ENCODE measurements around the gene KRTAP5-10.
"Not testable (repeated sequence)": the region's sequence is repeated elsewhere in the genome, so short reads cannot be mapped to it uniquely, and the experiment has no call there.

Gene KRTAP5-10

DNA sequence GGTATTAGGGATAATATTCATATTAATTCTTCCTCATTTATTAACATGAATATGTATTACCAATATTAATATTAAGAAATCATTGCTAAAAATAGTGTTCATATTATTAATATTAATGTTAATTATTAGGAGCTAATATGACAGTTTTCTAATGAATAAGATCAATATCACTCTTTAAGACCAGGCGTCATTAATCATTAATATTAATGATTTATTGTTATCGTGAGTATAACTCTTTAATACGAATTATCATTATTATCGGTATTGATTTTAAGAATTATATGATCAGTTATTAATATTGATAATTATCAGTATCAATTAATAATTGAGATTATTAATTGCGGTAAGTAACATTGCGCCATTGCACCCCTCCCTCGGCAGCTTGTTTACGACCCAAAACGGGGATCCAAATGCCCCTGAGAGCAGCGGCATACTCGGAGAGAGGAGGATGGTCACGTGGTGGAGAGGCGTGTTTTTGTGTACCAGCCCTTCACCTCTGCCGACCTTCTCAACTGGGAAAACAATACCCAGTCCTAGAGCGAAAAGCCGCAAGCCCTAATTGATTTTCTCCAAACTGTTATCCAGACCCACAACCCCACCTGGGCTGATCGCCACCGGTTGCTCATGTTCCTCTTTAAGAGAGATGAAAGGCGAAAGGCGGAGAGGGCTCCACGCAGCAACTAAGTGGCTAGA is 46.0 kb downstream of the KRTAP5-10 start:
- H3K4me3 ChIP-seq; DNase-seq (ENCODE audit: low spot score); H3K27ac ChIP-seq: not testable (repeated sequence)

DNA sequence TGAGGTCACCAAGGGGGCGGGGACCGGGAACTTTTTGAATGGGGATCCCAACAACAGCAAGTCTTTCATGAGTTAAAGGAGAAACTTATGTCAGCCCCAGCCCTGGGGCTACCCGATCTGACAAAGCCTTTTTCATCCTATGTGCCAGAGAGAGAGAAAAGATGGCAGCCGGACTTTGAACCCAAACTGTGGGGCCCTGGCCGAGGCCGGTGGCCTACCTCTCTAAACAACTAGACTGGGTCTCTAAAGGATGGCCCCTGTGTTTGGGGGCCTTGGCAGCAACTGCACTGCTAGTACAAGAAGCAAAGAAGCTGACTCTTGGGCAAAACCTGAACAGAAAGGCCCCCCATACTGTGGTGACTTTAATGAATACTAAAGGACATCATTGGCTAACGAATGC is 48.6 kb downstream of the KRTAP5-10 start:
- not testable (repeated sequence) for DNase-seq (ENCODE audit: low spot score); H3K27ac ChIP-seq; H3K4me3 ChIP-seq

DNA sequence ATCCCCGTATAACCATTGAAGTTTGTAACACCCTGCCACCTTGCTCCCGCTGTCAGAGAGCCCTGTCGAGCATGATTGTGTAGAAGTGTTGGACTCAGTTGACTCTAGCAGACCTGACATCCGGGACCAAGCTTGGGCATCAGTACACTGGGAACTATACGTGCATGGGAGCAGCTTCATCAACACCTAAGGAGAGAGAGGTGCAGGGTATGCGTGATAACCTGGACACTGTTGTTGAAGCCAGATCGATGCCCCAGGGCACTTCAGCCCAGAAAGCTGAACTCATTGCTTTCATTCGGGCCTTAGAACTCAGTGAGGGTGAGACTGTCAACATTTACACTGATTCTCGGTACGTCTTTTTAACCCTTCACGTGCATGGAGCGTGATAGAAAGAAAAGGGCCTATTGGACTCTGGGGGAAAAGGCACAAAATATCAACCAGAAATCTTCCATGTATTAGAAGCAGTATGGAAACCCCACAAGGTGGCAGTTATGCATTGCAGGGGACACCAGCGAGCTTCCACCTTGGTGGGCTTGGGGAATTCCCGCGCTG is 49.1 kb downstream of the KRTAP5-10 start:
- H3K27ac ChIP-seq; DNase-seq (ENCODE audit: low spot score); H3K4me3 ChIP-seq: not testable (repeated sequence)

DNA sequence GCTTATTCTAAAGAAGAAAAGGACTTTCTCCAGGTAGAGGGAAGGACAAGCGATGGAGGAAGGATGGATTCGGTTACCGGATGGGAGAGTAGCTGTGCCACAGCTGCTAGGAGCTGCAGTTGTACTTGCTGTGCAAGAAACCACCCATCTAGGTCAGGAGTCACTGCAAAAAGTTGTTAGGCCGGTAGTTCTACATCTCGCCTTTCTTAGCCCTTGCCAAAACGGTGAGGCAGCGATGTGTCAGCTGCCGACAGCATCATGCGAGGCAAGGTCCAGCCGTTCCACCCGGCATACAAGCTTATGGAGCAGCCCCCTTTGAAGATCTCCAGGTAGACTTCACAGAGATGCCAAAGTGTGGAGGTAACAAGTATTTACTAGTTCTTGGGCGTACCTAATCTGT is 49.6 kb downstream of the KRTAP5-10 start:
- H3K27ac ChIP-seq; DNase-seq (ENCODE audit: low spot score); H3K4me3 ChIP-seq: not testable (repeated sequence)

Data from coronary artery (tissue), 2 donors.